ENCODE results near the gene FMNL1.

FMNL1 gene

GRCh38 chr17:45237686-45238085 lies 16.0 kb downstream of the FMNL1 start:
- no peak overlapping the region for H3K27ac ChIP-seq

GRCh38 chr17:45238155-45238774 lies 16.6 kb downstream of the FMNL1 start:
- TF ChIP-seq ZFX (IDR thresholded peaks at IDR 0.05; ENCODE audit: borderline replicate concordance) (no peak), CTCF (IDR thresholded peaks at IDR 0.05) (no peak)
- no peak overlapping the region for H3K27ac ChIP-seq

More at GRCh38 chr17:45237686-45238085, 16.0 kb downstream of the FMNL1 start:
- no peak for TF ChIP-seq ZFX (IDR thresholded peaks at IDR 0.05; ENCODE audit: borderline replicate concordance)
- no peak for TF ChIP-seq CTCF (IDR thresholded peaks at IDR 0.05)

GRCh38 chr17:45240905-45241327 lies 19.2 kb downstream of the FMNL1 start:
- peak overlapping the region; percentile 71; the same call in 1 of the 2 replicates for H3K27ac ChIP-seq
- TF ChIP-seq CTCF (IDR thresholded peaks at IDR 0.05) (no peak), ZFX (IDR thresholded peaks at IDR 0.05; ENCODE audit: borderline replicate concordance) (no peak)

- TF ChIP-seq ZFX (IDR thresholded peaks at IDR 0.05; ENCODE audit: borderline replicate concordance) (no peak), CTCF (IDR thresholded peaks at IDR 0.05) (no peak)
- H3K27ac ChIP-seq = peak overlapping the region; percentile 71
Observed at GRCh38 chr17:45241328-45242028, 19.8 kb downstream of the FMNL1 start.

- TF ChIP-seq ZFX (IDR thresholded peaks at IDR 0.05; ENCODE audit: borderline replicate concordance) (no peak), CTCF (IDR thresholded peaks at IDR 0.05) (no peak)
- peak overlapping the region; percentile 71 for H3K27ac ChIP-seq
Observed at GRCh38 chr17:45242029-45242414, 20.3 kb downstream of the FMNL1 start.

- H3K27ac ChIP-seq = peak overlapping the region; percentile 71
- TF ChIP-seq CTCF (IDR thresholded peaks at IDR 0.05) (no peak), ZFX (IDR thresholded peaks at IDR 0.05; ENCODE audit: borderline replicate concordance) (no peak)
Observed at GRCh38 chr17:45243750-45244149, 22.1 kb downstream of the FMNL1 start.
